Kidney (tissue), 14 donors: ENCODE data around the gene GRN. TPM values are rescaled to one million over a fixed set of nuclear protein-coding genes. Genes with fewer than 3 reads are reported as not detected.
"Not testable (repeated sequence)": the region's sequence is repeated elsewhere in the genome, so short reads cannot be mapped to it uniquely, and the experiment has no call there.

Source experiments
- DNase-seq, 5 donors: peaks; one replicate each; pipeline ENCODE4 v3.0.0-alpha.2; 2013 to 2020
- FAIRE-seq: peaks from 2 replicates; lab custom pipeline; 2012; peaks lifted over from hg19 to GRCh38; lab: Jason Lieb, UNC
- H3K27ac ChIP-seq, 2 donors: one replicate each; pipeline ENCODE4 v1.7.0; 2013; ENCODE audit warnings: low read depth in 2 of 2, low read length in 2 of 2, inconsistent platforms in 1 of 2
- H3K27me3 ChIP-seq: one replicate; pipeline ENCODE4 v1.7.1; 2013; ENCODE audit warnings: low read length, inconsistent platforms; ENCODE audit not compliant: control insufficient read depth, insufficient read depth
- H3K36me3 ChIP-seq, 3 donors: one replicate each; pipeline versions ENCODE4 v1.7.0 to v1.7.1; 2013; ENCODE audit warnings: low read length in 3 of 3, control low read depth in 1 of 3, inconsistent platforms in 1 of 3; ENCODE audit not compliant: insufficient read depth in 3 of 3, control insufficient read depth in 2 of 3
- H3K4me1 ChIP-seq, 3 donors: one replicate each; pipeline versions ENCODE4 v1.7.0 to v1.7.1; 2013; ENCODE audit warnings: low read length in 3 of 3, inconsistent platforms in 1 of 3, low read depth in 1 of 3; ENCODE audit not compliant: control insufficient read depth in 2 of 3, insufficient read depth in 2 of 3
- H3K4me3 ChIP-seq, 3 donors: one replicate each; pipeline versions ENCODE4 v1.7.0 to v1.8.1; 2013; ENCODE audit warnings: low read length in 3 of 3, control low read depth in 1 of 3, inconsistent platforms in 1 of 3
- H3K9ac ChIP-seq, 3 donors: one replicate each; pipeline versions ENCODE4 v1.7.0 to v1.7.1; 2013; ENCODE audit warnings: low read length in 3 of 3, control low read depth in 1 of 3, inconsistent platforms in 1 of 3
- H3K9me3 ChIP-seq, 3 donors: one replicate each; pipeline versions ENCODE4 v1.7.0 to v1.7.1; 2013; ENCODE audit warnings: low read length in 3 of 3, control low read depth in 1 of 3, inconsistent platforms in 1 of 3; ENCODE audit not compliant: control insufficient read depth in 2 of 3, insufficient read depth in 1 of 3
- CTCF ChIP-seq: IDR thresholded peaks from 3 replicates; pipeline ENCODE4 v1.5.1; 2012; ENCODE audit warnings: mild to moderate bottlenecking, moderate library complexity, borderline replicate concordance; ENCODE audit not compliant: insufficient read depth; ENCODE audit errors: extremely low read depth
- intact Hi-C: fragments of 100-400 bp; cut with DNase I; formaldehyde crosslinking; loops from one replicate; pipeline ENCODE4 v1.11.1; 2022
- polyA plus RNA-seq: library from polyadenylated mRNA; stranded (reverse); fragments of 350-450 nt; fragmentation: Illumina TruSeq; extraction: RNeasy Lipid Tissue Mini Kit (QIAGEN cat#74804); gene quantifications from one replicate; pipeline ENCODE4 v1.2.3, GENCODE V29; 2014; ENCODE audit warnings: low read depth, low replicate concordance; ENCODE audit not compliant: insufficient read depth
- total RNA-seq: library from RNA; stranded (reverse); fragmentation: NEBNext Ultra II Directional; extraction: Animal tissue kit (Norgen Biotek cat#: 25700); gene quantifications from one replicate; pipeline ENCODE4 v1.2.1, GENCODE V29; 2021
- donor health status: control.
- donor health status: control.
- donor health status: control.
- donor health status: control.
- donor health status: control.
- donor health status: DM: yes; HTN: yes; CAD: no.
- donor health status: Normal renal cell carcinoma (clear cell type).

The GRN gene
- total and polyA plus RNA-seq, 2 donors from 2014 or later, result 235 to 353 TPM

- intact Hi-C loops, result no loop called here
- H3K9me3 ChIP-seq, result no peaks in the 10 kb centered on the region
Observed at GRCh38 chr17:44389281-44389680, 44.2 kb downstream of the GRN start, which contains the start of gene ITGA2B. ITGA2B (minus strand) TSS chr17:44389649; CDS start chr17:44389473, 176 bp downstream.

GRCh38 chr17:44389723-44390202 lies 44.7 kb downstream of the GRN start:
- intact Hi-C loops, result no loop called here
- H3K9ac ChIP-seq, result no peak overlapping the region
- no peaks in the 10 kb centered on the region for H3K36me3 ChIP-seq
- H3K27me3 ChIP-seq, result no peaks in the 10 kb centered on the region
- DNase-seq (peak in 1 of 5 donors; percentile 29), FAIRE-seq (no peak)
- H3K4me3 ChIP-seq, result no peak overlapping the region
- H3K27ac ChIP-seq, result no peak overlapping the region
- TF ChIP-seq CTCF, result no peak
- no peaks in the 10 kb centered on the region for H3K9me3 ChIP-seq
- peaks cover 0 to 11% (median 0%) of the 10 kb centered on the region in 3 donors for H3K4me1 ChIP-seq

More at GRCh38 chr17:44389281-44389680, 44.2 kb downstream of the GRN start, which contains the start of gene ITGA2B:
- H3K36me3 ChIP-seq, result no peaks in the 10 kb centered on the region
- H3K9ac ChIP-seq, result no peak within 1 kb of the TSS
- H3K4me3 ChIP-seq, result no peak within 1 kb of the TSS
- TF ChIP-seq CTCF, result no peak
- FAIRE-seq (no peak), DNase-seq (peak in 1 of 5 donors; percentile 30)
- H3K27me3 ChIP-seq, result no peaks in the 10 kb centered on the region
- H3K27ac ChIP-seq, result no peak within 1 kb of the TSS
- peaks cover 0 to 11% (median 0%) of the 10 kb centered on the region in 3 donors for H3K4me1 ChIP-seq

GRCh38 chr17:44390250-44390870 lies 45.3 kb downstream of the GRN start:
- Histone ChIP-seq H3K4me3 (no peak overlapping the region), H3K9ac (no peak overlapping the region), H3K27me3 (no peaks in the 10 kb centered on the region), H3K27ac (no peak overlapping the region), H3K36me3 (no peaks in the 10 kb centered on the region), H3K9me3 (no peaks in the 10 kb centered on the region), H3K4me1 (peaks cover 0 to 8% (median 0%) of the 10 kb centered on the region in 3 donors)
- no peak for TF ChIP-seq CTCF
- intact Hi-C loops, result no loop called here
- DNase-seq, result peak in 1 of 5 donors; percentile 33
- FAIRE-seq, result no peak

- FAIRE-seq, H3K27ac ChIP-seq, H3K9ac ChIP-seq, H3K4me1 ChIP-seq, H3K36me3 ChIP-seq, H3K4me3 ChIP-seq, H3K9me3 ChIP-seq, H3K27me3 ChIP-seq, DNase-seq, intact Hi-C loops: not testable (repeated sequence)
Observed at GRCh38 chr17:44394112-44394511, 49.0 kb downstream of the GRN start.
